PC-9 (cell line): ENCODE data around the gene XPNPEP1.

Source experiments
- CTCF ChIP-seq: fragments of 200-600 bp; sonication (generic); conservative IDR thresholded peaks from 2 replicates; pipeline ENCODE4 v1.6.1; 2017; ENCODE audit warnings: mixed run types, antibody characterized with exemption, mild to moderate bottlenecking, moderate library complexity
- EZH2 ChIP-seq: fragments of 200-600 bp; sonication (generic); IDR thresholded peaks from 2 replicates; pipeline ENCODE4 v1.8.0; 2017; ENCODE audit warnings: antibody characterized with exemption, low read depth

DNA sequence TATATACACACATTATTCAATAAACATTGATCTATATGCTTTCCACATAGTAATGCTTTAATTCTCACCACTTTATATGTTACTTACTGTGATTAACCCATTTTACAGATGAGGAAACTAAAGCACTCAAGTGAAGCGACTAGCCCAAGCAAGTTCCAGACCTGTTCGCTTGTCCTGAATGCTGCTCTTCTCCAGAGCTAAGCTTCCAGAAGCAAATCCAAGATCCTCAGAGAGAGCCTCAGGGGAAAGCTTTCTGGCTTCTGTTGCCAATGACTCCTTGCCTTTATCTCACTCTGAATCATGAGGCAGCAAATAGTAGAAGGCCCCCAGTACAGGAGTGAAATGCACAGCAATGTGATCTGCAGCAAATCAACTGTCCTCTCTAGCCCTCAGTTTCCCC is 32.2 kb downstream of the XPNPEP1 start:
- no peak for TF ChIP-seq CTCF
- no peak for TF ChIP-seq EZH2
